Purkinje cell (primary cell): ENCODE results near the gene TUBA4B. TPM values are rescaled to one million over a fixed set of nuclear protein-coding genes. Genes with fewer than 3 reads are reported as not detected.

ENCODE experiments used
- polyA plus RNA-seq: library from polyadenylated mRNA; unstranded; fragments of >200 nt; fragmentation: Nextera tagmentation; gene quantifications from 2 replicates; pipeline ENCODE4 v1.2.1, GENCODE V29; 2014

TUBA4B gene
- not detected in 2 replicates for polyA plus RNA-seq

GRCh38 chr2:219252900-219253752, at the start of gene TUBA4B:
Gene TUBA4B, plus strand, starts transcription at chr2:219253243. Its CDS starts 165 bp downstream, at chr2:219253408.

GRCh38 chr2:219206328-219207133, 46.5 kb upstream of the TUBA4B start, which contains the start of gene ZFAND2B:
Gene ZFAND2B, plus strand, starts transcription at chr2:219206782. Its CDS starts 206 bp downstream, at chr2:219206988.

GRCh38 chr2:219218732-219219701, 34.0 kb upstream of the TUBA4B start, which contains the start of gene ABCB6:
Gene ABCB6, minus strand, starts transcription at chr2:219218958. Its CDS starts 285 bp downstream, at chr2:219218673.

GRCh38 chr2:219229305-219230058, 23.6 kb upstream of the TUBA4B start, which contains the start of the genes ANKZF1 and ATG9A:
Gene ANKZF1, plus strand, starts transcription at chr2:219229806. Its CDS starts 452 bp downstream, at chr2:219230258.
Gene ATG9A, minus strand, starts transcription at chr2:219229636. Its CDS starts 1,612 bp downstream, at chr2:219228024.

GRCh38 chr2:219245148-219245898, 7.7 kb upstream of the TUBA4B start, which contains the start of the genes GLB1L and STK16:
Gene GLB1L, minus strand, starts transcription at chr2:219245444. Its CDS starts 1,871 bp downstream, at chr2:219243573.
Gene STK16, plus strand, starts transcription at chr2:219245479. Its CDS starts 521 bp downstream, at chr2:219246000.

GRCh38 chr2:219253753-219254589, 928 bp downstream of the TUBA4B start, which contains the start of gene TUBA4A:
Gene TUBA4A, minus strand, starts transcription at chr2:219253918. Its CDS starts 60 bp downstream, at chr2:219253858.

GRCh38 chr2:219279151-219279915, 26.3 kb downstream of the TUBA4B start, which contains the start of gene DNAJB2:
Gene DNAJB2, plus strand, starts transcription at chr2:219279366. Its CDS starts 468 bp downstream, at chr2:219279834.

GRCh38 chr2:219309278-219309677, 56.2 kb downstream of the TUBA4B start, which contains the start of gene PTPRN:
Gene PTPRN, minus strand, starts transcription at chr2:219309401. Its CDS starts 69 bp downstream, at chr2:219309332.

Other genes starting within 250 kb of the TUBA4B start
- 2.5 TPM in 1 of 2 replicates, not detected in the other for gene CFAP65, start 211.7 kb upstream of the TUBA4B start, polyA plus RNA-seq
- not detected in 2 replicates for gene IHH, start 192.3 kb upstream of the TUBA4B start, polyA plus RNA-seq
- 7.2 and 8.3 TPM in 2 replicates for gene NHEJ1, start 92.4 kb upstream of the TUBA4B start, polyA plus RNA-seq
- gene SLC23A3, start 83.2 kb upstream of the TUBA4B start, polyA plus RNA-seq = not detected in 2 replicates
- gene CNPPD1, start 76.3 kb upstream of the TUBA4B start, polyA plus RNA-seq = 4.6 and 9.5 TPM in 2 replicates
- 43.3 and 81.2 TPM in 2 replicates for gene RETREG2, start 75.0 kb upstream of the TUBA4B start, polyA plus RNA-seq
- gene ZFAND2B, start 46.5 kb upstream of the TUBA4B start, polyA plus RNA-seq = 6.2 and 7.7 TPM in 2 replicates
- gene ABCB6, start 34.3 kb upstream of the TUBA4B start, polyA plus RNA-seq = 23.5 and 25.0 TPM in 2 replicates
- 24.5 and 24.6 TPM in 2 replicates for gene ATG9A, start 23.6 kb upstream of the TUBA4B start, polyA plus RNA-seq
- gene ANKZF1, start 23.4 kb upstream of the TUBA4B start, polyA plus RNA-seq = 11.0 and 12.0 TPM in 2 replicates
- gene GLB1L, start 7.8 kb upstream of the TUBA4B start, polyA plus RNA-seq = 0.46 and 3.0 TPM in 2 replicates
- gene STK16, start 7.8 kb upstream of the TUBA4B start, polyA plus RNA-seq = 2.6 and 9.3 TPM in 2 replicates
- 297 and 356 TPM in 2 replicates for gene TUBA4A, start 675 bp downstream of the TUBA4B start, polyA plus RNA-seq
- gene DNAJB2, start 26.1 kb downstream of the TUBA4B start, polyA plus RNA-seq = 16.3 and 37.3 TPM in 2 replicates
- 89.5 and 103 TPM in 2 replicates for gene PTPRN, start 56.2 kb downstream of the TUBA4B start, polyA plus RNA-seq
- gene RESP18, start 79.5 kb downstream of the TUBA4B start, polyA plus RNA-seq = 6.5 TPM in 1 of 2 replicates, not detected in the other
- gene DNPEP, start 134.7 kb downstream of the TUBA4B start, polyA plus RNA-seq = 14.2 and 14.7 TPM in 2 replicates
- not detected in 2 replicates for gene DES, start 165.1 kb downstream of the TUBA4B start, polyA plus RNA-seq
- gene SPEG, start 181.6 kb downstream of the TUBA4B start, polyA plus RNA-seq = 1.5 and 3.0 TPM in 2 replicates
- 2.8 and 5.3 TPM in 2 replicates for gene GMPPA, start 245.6 kb downstream of the TUBA4B start, polyA plus RNA-seq